Frontal cortex (tissue), 4 donors: ENCODE results near the gene ANGPTL7. TPM values are rescaled to one million over a fixed set of nuclear protein-coding genes. Genes with fewer than 3 reads are reported as not detected.
"Not testable (repeated sequence)": the region's sequence is repeated elsewhere in the genome, so short reads cannot be mapped to it uniquely, and the experiment has no call there.

Experiments used
- DNase-seq, 2 donors: peaks; one replicate each; pipeline ENCODE4 v3.0.0; 2012; ENCODE audit warnings: low spot score in 2 of 2
- FAIRE-seq: peaks from 2 replicates; lab custom pipeline; 2012; peaks lifted over from hg19 to GRCh38; lab: Jason Lieb, UNC
- total RNA-seq: library from RNA; depleted of rRNA; stranded (reverse); fragments of >200 nt; gene quantifications from one replicate; pipeline ENCODE4 v1.2.3, GENCODE V29; 2014
- donor health status: control.
- donor health status: control.
- donor health status: control.

Gene ANGPTL7
- 0.41 TPM for total RNA-seq

- FAIRE-seq: no peak
- no peak for DNase-seq
These were observed at the start of gene ANGPTL7 for GRCh38 chr1:11188858-11189451. TSS of gene ANGPTL7 (plus strand) at chr1:11189355. CDS start at chr1:11189580, 225 bp downstream.

- no peak for FAIRE-seq
- DNase-seq: no peak
These were observed 46.4 kb upstream of the ANGPTL7 start for GRCh38 chr1:11142618-11143391.

- FAIRE-seq (no peak), DNase-seq (no peak)
These were observed 45.8 kb upstream of the ANGPTL7 start for GRCh38 chr1:11143401-11143800.

GRCh38 chr1:11143907-11144306 is 45.2 kb upstream of the ANGPTL7 start:
- FAIRE-seq: no peak

GRCh38 chr1:11144570-11145256 is 44.4 kb upstream of the ANGPTL7 start:
- FAIRE-seq (no peak), DNase-seq (no peak)

More at GRCh38 chr1:11143907-11144306, 45.2 kb upstream of the ANGPTL7 start:
- DNase-seq: no peak

- DNase-seq: no peak
- no peak for FAIRE-seq
These were observed 43.4 kb upstream of the ANGPTL7 start for GRCh38 chr1:11145741-11146140.

- DNase-seq (no peak), FAIRE-seq (no peak)
These were observed 41.9 kb upstream of the ANGPTL7 start for GRCh38 chr1:11147197-11147770.

GRCh38 chr1:11150326-11150725 is 38.8 kb upstream of the ANGPTL7 start:
- DNase-seq: no peak
- no peak for FAIRE-seq

- FAIRE-seq (no peak), DNase-seq (no peak)
These were observed 38.0 kb upstream of the ANGPTL7 start for GRCh38 chr1:11151114-11151513.

- FAIRE-seq: no peak
- DNase-seq: no peak
These were observed 37.1 kb upstream of the ANGPTL7 start for GRCh38 chr1:11151826-11152612.

GRCh38 chr1:11152755-11153154 is 36.4 kb upstream of the ANGPTL7 start:
- DNase-seq (no peak), FAIRE-seq (no peak)

- FAIRE-seq (no peak), DNase-seq (no peak)
These were observed 36.0 kb upstream of the ANGPTL7 start for GRCh38 chr1:11153184-11153583.

GRCh38 chr1:11156441-11156840 is 32.7 kb upstream of the ANGPTL7 start:
- no peak for FAIRE-seq
- DNase-seq: no peak

GRCh38 chr1:11156963-11157362 is 32.2 kb upstream of the ANGPTL7 start:
- FAIRE-seq (no peak), DNase-seq (no peak)

- DNase-seq: no peak
- no peak for FAIRE-seq
These were observed 31.8 kb upstream of the ANGPTL7 start for GRCh38 chr1:11157394-11157793.

- DNase-seq (no peak), FAIRE-seq (no peak)
These were observed 31.3 kb upstream of the ANGPTL7 start for GRCh38 chr1:11157867-11158266.

GRCh38 chr1:11158291-11158690 is 30.9 kb upstream of the ANGPTL7 start:
- no peak for FAIRE-seq

GRCh38 chr1:11158720-11159321 is 30.3 kb upstream of the ANGPTL7 start:
- no peak for DNase-seq
- no peak for FAIRE-seq

More at GRCh38 chr1:11158291-11158690, 30.9 kb upstream of the ANGPTL7 start:
- DNase-seq: no peak

GRCh38 chr1:11162752-11163151 is 26.4 kb upstream of the ANGPTL7 start:
- DNase-seq, FAIRE-seq: not testable (repeated sequence)
